ENCODE data around the gene FN1.

Gene FN1

GRCh38 chr2:215358312-215358845, 77.5 kb downstream of the FN1 start:
- no peak overlapping the region for H3K4me3 ChIP-seq (ENCODE audit: low read depth, low read length)
- no peak for TF ChIP-seq CTCF (IDR thresholded peaks at IDR 0.05; ENCODE audit: low read depth, low read length)

DNA sequence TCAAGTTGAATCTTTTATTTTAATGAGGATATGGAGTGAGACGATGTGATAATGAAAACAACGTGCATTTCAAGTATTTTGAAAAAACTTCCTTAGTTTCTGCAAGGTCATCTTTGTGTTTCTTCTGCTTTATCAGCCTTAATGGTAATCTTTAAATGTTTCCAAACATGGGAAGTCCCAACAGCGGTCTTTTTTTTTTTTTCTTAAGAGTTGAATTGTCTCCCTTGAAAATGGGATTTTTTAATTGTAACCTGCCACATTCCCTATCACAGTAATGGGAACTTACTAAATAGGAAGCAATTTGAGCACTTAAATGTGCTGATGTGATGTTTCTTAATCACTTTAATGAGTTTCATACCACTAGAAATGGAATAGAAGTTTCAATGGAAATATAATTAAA, 78.2 kb downstream of the FN1 start:
- TF ChIP-seq CTCF (IDR thresholded peaks at IDR 0.05; ENCODE audit: low read depth, low read length) = no peak

DNA sequence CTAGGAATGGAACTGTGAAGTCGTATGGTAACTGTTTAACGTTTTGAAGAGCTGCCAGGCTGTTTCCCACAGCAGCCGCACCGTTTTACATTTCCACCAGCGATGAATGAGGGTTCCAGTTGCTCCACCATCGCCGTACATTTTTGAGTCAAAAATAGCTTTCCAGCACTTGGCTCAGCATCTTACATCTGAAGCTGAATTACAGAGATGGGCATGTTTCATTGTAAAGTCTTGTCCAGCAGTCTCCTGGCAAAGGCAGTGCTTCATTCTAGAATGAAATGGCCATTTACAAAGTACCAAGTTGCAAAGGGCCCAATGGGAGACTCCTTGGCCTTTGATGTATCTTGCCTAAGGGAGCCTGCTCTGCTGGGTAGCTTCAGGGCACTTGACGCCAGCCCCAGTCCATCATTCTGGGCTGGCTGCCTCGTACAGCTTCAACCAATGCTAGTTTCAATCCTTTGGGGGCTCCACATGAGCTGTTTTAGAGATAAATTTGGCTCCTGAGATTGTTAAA, 78.9 kb downstream of the FN1 start:
- H3K4me3 ChIP-seq (ENCODE audit: low read depth, low read length) = no peak overlapping the region
- TF ChIP-seq CTCF (IDR thresholded peaks at IDR 0.05; ENCODE audit: low read depth, low read length) = no peak

More for the DNA sequence above, 78.2 kb downstream of the FN1 start:
- no peak overlapping the region for H3K4me3 ChIP-seq (ENCODE audit: low read depth, low read length)

DNA sequence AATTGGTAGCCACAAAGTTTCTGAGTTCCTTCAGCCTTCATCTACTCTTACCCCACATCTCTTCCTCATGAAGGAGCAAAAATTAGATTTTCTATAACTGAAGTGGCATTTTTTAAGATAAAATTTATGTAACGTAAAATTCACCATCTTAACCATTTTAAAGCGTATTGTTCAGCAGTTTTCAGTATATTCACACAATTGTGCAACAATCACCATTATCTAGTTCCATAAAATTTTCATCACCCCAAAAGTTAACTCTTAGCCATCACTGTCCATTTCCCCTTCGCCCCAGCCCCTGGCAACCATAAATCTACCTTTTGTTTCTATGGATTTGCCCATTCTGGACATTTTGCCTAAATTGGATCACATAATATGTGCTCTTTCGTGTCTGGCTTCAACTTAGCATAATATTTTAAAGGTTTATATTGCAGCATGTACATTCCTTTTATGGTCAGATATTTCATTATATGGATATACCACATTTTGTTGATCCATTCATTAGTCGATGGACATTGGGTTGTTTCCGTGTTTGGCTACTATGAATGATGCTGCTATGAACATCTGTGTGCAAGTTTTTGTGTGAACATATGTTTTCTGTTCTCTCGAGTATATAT, 79.4 kb downstream of the FN1 start:
- no peak overlapping the region for H3K4me3 ChIP-seq (ENCODE audit: low read depth, low read length)
- TF ChIP-seq CTCF (IDR thresholded peaks at IDR 0.05; ENCODE audit: low read depth, low read length) = no peak

- TF ChIP-seq CTCF (IDR thresholded peaks at IDR 0.05; ENCODE audit: low read depth, low read length) = no peak
- no peak overlapping the region for H3K4me3 ChIP-seq (ENCODE audit: low read depth, low read length)
These were observed 80.1 kb downstream of the FN1 start for GRCh38 chr2:215355801-215356200.

DNA sequence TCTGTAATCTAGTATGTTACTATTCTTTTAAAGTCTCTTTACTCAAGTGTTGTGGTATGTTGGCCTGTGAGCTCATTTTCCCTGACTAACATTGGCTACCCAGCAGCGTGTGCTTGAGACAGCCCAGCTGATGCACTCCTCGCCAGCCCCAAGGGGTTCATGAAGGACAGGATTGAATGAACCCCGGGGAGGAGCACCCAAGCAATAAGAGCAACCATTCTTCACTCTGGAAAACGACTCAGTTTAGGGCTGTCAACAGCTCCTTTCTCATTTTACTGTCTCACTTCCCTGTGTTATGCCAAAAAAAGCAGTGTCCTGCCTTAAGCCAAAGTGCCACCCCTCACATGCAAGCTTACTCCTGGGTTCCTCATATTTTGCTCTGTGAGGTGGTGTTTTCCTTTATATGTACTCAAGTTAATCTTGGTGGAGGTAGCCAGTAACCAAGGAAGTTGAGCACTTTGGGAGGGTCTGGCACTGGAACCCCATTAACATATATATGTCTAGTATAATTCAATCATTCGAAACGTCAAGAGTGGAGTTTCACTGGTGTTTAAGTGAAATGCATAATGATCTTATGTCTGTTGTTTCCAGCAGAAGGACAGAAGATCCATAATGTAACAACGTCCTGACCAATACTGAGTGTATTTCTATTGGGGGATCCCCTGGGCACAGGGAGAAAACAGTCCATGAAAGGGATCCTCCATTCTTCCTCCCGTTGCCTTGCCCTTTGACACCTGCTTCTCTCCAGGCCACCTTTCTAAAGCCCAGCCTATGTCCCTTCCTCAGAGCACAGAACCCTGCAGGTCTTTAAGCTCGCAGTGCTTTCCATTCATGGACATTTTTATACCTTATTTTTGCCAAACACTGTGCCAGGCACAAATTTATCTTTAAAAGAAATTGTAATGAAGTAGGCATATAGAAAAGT, 80.8 kb downstream of the FN1 start:
- no peak for TF ChIP-seq CTCF (IDR thresholded peaks at IDR 0.05; ENCODE audit: low read depth, low read length)
- H3K4me3 ChIP-seq (ENCODE audit: low read depth, low read length) = no peak overlapping the region

DNA sequence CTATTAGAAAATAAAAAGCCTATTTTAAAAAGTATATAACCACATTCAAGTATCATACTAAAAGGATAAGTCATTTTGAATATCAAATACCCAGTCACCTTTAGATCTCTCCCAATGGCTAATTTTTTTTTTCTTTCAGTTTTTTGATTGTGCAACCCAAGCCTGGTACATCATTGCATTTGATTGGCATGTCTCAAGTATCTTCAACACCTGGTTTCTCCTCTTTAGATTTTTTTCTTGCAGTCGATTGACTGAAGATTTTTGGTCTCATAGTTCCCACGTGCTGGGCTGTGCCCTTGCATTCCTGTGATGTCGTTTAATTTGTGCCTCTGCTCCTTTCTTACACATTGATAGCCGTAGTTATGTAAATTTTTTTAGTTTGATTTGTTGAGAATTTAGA, 83.3 kb downstream of the FN1 start:
- no peak for TF ChIP-seq CTCF (IDR thresholded peaks at IDR 0.05; ENCODE audit: low read depth, low read length)
- no peak overlapping the region for H3K4me3 ChIP-seq (ENCODE audit: low read depth, low read length)

All from WI38 (cell line).